Measurements from ENCODE around the gene NPPB. TPM values are rescaled to one million over a fixed set of nuclear protein-coding genes. Genes with fewer than 3 reads are reported as not detected.
"Not testable (repeated sequence)": the region's sequence is repeated elsewhere in the genome, so short reads cannot be mapped to it uniquely, and the experiment has no call there.

NPPB gene
- total and polyA plus RNA-seq, 5 donors from 2014 or later: not detected

- ATAC-seq (ENCODE audit: low read depth in 2 of 2); DNase-seq; H3K4me3 Mint-ChIP-seq; H3K27ac ChIP-seq (ENCODE audit: insufficient read depth, low read length, poor library complexity, severe bottlenecking); H3K9me3 Mint-ChIP-seq; H3K27ac Mint-ChIP-seq; H3K36me3 ChIP-seq (ENCODE audit: control insufficient read depth, insufficient read depth, low read length); H3K9me3 ChIP-seq (ENCODE audit: control insufficient read depth in 2 of 2, low read length in 2 of 2); H3K36me3 Mint-ChIP-seq; H3K4me3 ChIP-seq (ENCODE audit: low read depth, low read length): not testable (repeated sequence)
- Mint-ChIP-seq H3K4me1 (peaks cover 5 to 17% (median 13%) of the 10 kb centered on the region in 4 donors), H3K27me3 (peaks cover 54% of the 10 kb centered on the region)
- Histone ChIP-seq H3K27me3 (ENCODE audit: control insufficient read depth, insufficient read depth, low read length) (peaks cover 12% of the 10 kb centered on the region), H3K4me1 (ENCODE audit: control insufficient read depth, insufficient read depth, low read length, poor library complexity, severe bottlenecking) (peaks cover 10% of the 10 kb centered on the region)
Measured at GRCh38 chr1:11901446-11901845, 42.7 kb upstream of the NPPB start.

GRCh38 chr1:11898831-11899467 lies 40.2 kb upstream of the NPPB start:
- no peak for ATAC-seq (ENCODE audit: low read depth in 2 of 2)
- peaks cover 51% of the 10 kb centered on the region for H3K27me3 Mint-ChIP-seq

DNA sequence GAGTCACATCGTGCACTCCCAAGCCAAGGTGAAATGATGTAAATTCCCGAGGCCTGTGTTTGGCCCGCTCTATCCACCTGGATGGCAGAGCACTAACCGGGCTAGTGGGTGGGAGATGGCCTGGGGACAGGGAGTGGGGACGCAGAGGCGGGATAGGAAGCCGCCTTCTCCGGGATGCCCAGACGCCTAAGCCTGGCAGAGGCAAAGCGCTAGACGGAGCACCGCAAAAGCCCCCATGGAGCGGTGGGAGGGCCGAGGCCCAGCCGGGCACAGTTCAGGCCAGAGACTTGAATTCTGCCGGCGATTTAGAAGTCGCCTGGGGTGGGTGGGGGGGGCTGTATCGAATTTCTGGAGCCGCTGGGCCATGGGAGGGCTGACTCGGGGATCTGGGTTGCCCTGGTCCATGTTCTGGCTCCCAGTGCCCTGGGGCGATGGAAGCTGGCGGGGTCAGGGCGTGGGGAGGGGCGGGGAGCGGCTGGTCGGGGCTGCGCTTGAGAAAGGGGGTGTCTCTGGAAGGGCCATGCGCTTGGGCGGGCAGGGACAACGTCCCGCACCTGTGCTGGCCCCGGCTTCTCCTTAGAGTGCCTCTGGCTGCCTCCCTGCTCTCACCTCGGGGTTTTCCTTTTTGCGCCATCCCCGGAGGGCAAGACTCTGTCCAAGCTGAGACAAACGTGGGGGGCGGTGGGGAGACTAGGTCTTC lies 39.5 kb upstream of the NPPB start:
- no peak overlapping the region for H3K27ac Mint-ChIP-seq
- peaks cover 58% of the 10 kb centered on the region for H3K27me3 Mint-ChIP-seq
- H3K9me3 ChIP-seq (ENCODE audit: control insufficient read depth in 2 of 2, low read length in 2 of 2): no peaks in the 10 kb centered on the region
- ATAC-seq (ENCODE audit: low read depth in 2 of 2) (no peak), DNase-seq (no peak)
- peaks cover 12% of the 10 kb centered on the region for H3K27me3 ChIP-seq (ENCODE audit: control insufficient read depth, insufficient read depth, low read length)
- H3K4me1 ChIP-seq (ENCODE audit: control insufficient read depth, insufficient read depth, low read length, poor library complexity, severe bottlenecking): no peaks in the 10 kb centered on the region
- H3K4me1 Mint-ChIP-seq: peaks cover 0 to 5% (median 4%) of the 10 kb centered on the region in 4 donors
- H3K36me3 Mint-ChIP-seq: no peaks in the 10 kb centered on the region
- no peak overlapping the region for H3K27ac ChIP-seq (ENCODE audit: insufficient read depth, low read length, poor library complexity, severe bottlenecking)
- H3K4me3 Mint-ChIP-seq: no peak overlapping the region
- no peaks in the 10 kb centered on the region for H3K36me3 ChIP-seq (ENCODE audit: control insufficient read depth, insufficient read depth, low read length)
- no peak overlapping the region for H3K4me3 ChIP-seq (ENCODE audit: low read depth, low read length)
- H3K9me3 Mint-ChIP-seq: no peaks in the 10 kb centered on the region

More at GRCh38 chr1:11898831-11899467, 40.2 kb upstream of the NPPB start:
- Histone ChIP-seq H3K27me3 (ENCODE audit: control insufficient read depth, insufficient read depth, low read length) (peaks cover 12% of the 10 kb centered on the region), H3K9me3 (ENCODE audit: control insufficient read depth in 2 of 2, low read length in 2 of 2) (no peaks in the 10 kb centered on the region), H3K27ac (ENCODE audit: insufficient read depth, low read length, poor library complexity, severe bottlenecking) (no peak overlapping the region), H3K4me3 (ENCODE audit: low read depth, low read length) (no peak overlapping the region), H3K36me3 (ENCODE audit: control insufficient read depth, insufficient read depth, low read length) (no peaks in the 10 kb centered on the region), H3K4me1 (ENCODE audit: control insufficient read depth, insufficient read depth, low read length, poor library complexity, severe bottlenecking) (no peaks in the 10 kb centered on the region)
- H3K4me3 Mint-ChIP-seq: no peak overlapping the region
- H3K9me3 Mint-ChIP-seq: no peaks in the 10 kb centered on the region
- DNase-seq: no peak
- H3K4me1 Mint-ChIP-seq: peaks cover 0 to 5% (median 3%) of the 10 kb centered on the region in 4 donors
- no peak overlapping the region for H3K27ac Mint-ChIP-seq
- H3K36me3 Mint-ChIP-seq: no peaks in the 10 kb centered on the region

GRCh38 chr1:11894501-11894900 lies 35.8 kb upstream of the NPPB start:
- not testable (repeated sequence) for H3K36me3 ChIP-seq (ENCODE audit: control insufficient read depth, insufficient read depth, low read length); H3K9me3 Mint-ChIP-seq; H3K36me3 Mint-ChIP-seq; H3K27me3 ChIP-seq (ENCODE audit: control insufficient read depth, insufficient read depth, low read length); H3K4me1 Mint-ChIP-seq; H3K4me1 ChIP-seq (ENCODE audit: control insufficient read depth, insufficient read depth, low read length, poor library complexity, severe bottlenecking); H3K27ac Mint-ChIP-seq; H3K9me3 ChIP-seq (ENCODE audit: control insufficient read depth in 2 of 2, low read length in 2 of 2); ATAC-seq (ENCODE audit: low read depth in 2 of 2); H3K27ac ChIP-seq (ENCODE audit: insufficient read depth, low read length, poor library complexity, severe bottlenecking); DNase-seq; H3K4me3 Mint-ChIP-seq; H3K4me3 ChIP-seq (ENCODE audit: low read depth, low read length)
- H3K27me3 Mint-ChIP-seq: peaks cover 39% of the 10 kb centered on the region

- peaks cover 7% of the 10 kb centered on the region for H3K27me3 ChIP-seq (ENCODE audit: control insufficient read depth, insufficient read depth, low read length)
- H3K4me3 ChIP-seq (ENCODE audit: low read depth, low read length): no peak overlapping the region
- no peak overlapping the region for H3K27ac ChIP-seq (ENCODE audit: insufficient read depth, low read length, poor library complexity, severe bottlenecking)
- no peaks in the 10 kb centered on the region for H3K9me3 ChIP-seq (ENCODE audit: control insufficient read depth in 2 of 2, low read length in 2 of 2)
- ATAC-seq (ENCODE audit: low read depth in 2 of 2) (peak; percentile 75 to 76), DNase-seq (peak; percentile 45 to 58 (median 54))
- H3K36me3 ChIP-seq (ENCODE audit: control insufficient read depth, insufficient read depth, low read length): no peaks in the 10 kb centered on the region
- H3K4me1 ChIP-seq (ENCODE audit: control insufficient read depth, insufficient read depth, low read length, poor library complexity, severe bottlenecking): no peaks in the 10 kb centered on the region
- peaks cover 0 to 5% (median 2%) of the 10 kb centered on the region in 4 donors for H3K4me1 Mint-ChIP-seq
- no peak overlapping the region for H3K27ac Mint-ChIP-seq
- peaks cover 33% of the 10 kb centered on the region for H3K27me3 Mint-ChIP-seq
- no peaks in the 10 kb centered on the region for H3K9me3 Mint-ChIP-seq
- peak overlapping the region in 1 of 4 donors; percentile 8 for H3K4me3 Mint-ChIP-seq
- no peaks in the 10 kb centered on the region for H3K36me3 Mint-ChIP-seq
Measured at GRCh38 chr1:11893907-11894251, 35.1 kb upstream of the NPPB start.

- Histone ChIP-seq H3K36me3 (ENCODE audit: control insufficient read depth, insufficient read depth, low read length) (no peaks in the 10 kb centered on the region), H3K4me1 (ENCODE audit: control insufficient read depth, insufficient read depth, low read length, poor library complexity, severe bottlenecking) (no peaks in the 10 kb centered on the region), H3K4me3 (ENCODE audit: low read depth, low read length) (no peak overlapping the region), H3K9me3 (ENCODE audit: control insufficient read depth in 2 of 2, low read length in 2 of 2) (no peaks in the 10 kb centered on the region), H3K27me3 (ENCODE audit: control insufficient read depth, insufficient read depth, low read length) (no peaks in the 10 kb centered on the region), H3K27ac (ENCODE audit: insufficient read depth, low read length, poor library complexity, severe bottlenecking) (no peak overlapping the region)
- Mint-ChIP-seq H3K4me1 (peaks cover 0 to 3% (median 0%) of the 10 kb centered on the region in 4 donors), H3K4me3 (no peak overlapping the region), H3K27ac (no peak overlapping the region), H3K36me3 (no peaks in the 10 kb centered on the region), H3K9me3 (no peaks in the 10 kb centered on the region), H3K27me3 (peaks cover 14% of the 10 kb centered on the region)
- no peak for ATAC-seq (ENCODE audit: low read depth in 2 of 2)
- no peak for DNase-seq
Measured at GRCh38 chr1:11891433-11892186, 32.9 kb upstream of the NPPB start.

- H3K36me3 Mint-ChIP-seq: no peaks in the 10 kb centered on the region
- H3K27me3 Mint-ChIP-seq: peaks cover 12% of the 10 kb centered on the region
- H3K4me3 ChIP-seq (ENCODE audit: low read depth, low read length): no peak overlapping the region
- H3K9me3 ChIP-seq (ENCODE audit: control insufficient read depth in 2 of 2, low read length in 2 of 2): no peaks in the 10 kb centered on the region
- H3K9me3 Mint-ChIP-seq: no peaks in the 10 kb centered on the region
- ATAC-seq (ENCODE audit: low read depth in 2 of 2): no peak
- no peak overlapping the region for H3K27ac ChIP-seq (ENCODE audit: insufficient read depth, low read length, poor library complexity, severe bottlenecking)
- no peaks in the 10 kb centered on the region for H3K4me1 ChIP-seq (ENCODE audit: control insufficient read depth, insufficient read depth, low read length, poor library complexity, severe bottlenecking)
- H3K4me3 Mint-ChIP-seq: no peak overlapping the region
- no peak overlapping the region for H3K27ac Mint-ChIP-seq
- H3K4me1 Mint-ChIP-seq: peaks cover 0 to under 1% (median 0%) of the 10 kb centered on the region in 4 donors
- DNase-seq: no peak
- no peaks in the 10 kb centered on the region for H3K27me3 ChIP-seq (ENCODE audit: control insufficient read depth, insufficient read depth, low read length)
- H3K36me3 ChIP-seq (ENCODE audit: control insufficient read depth, insufficient read depth, low read length): no peaks in the 10 kb centered on the region
Measured at GRCh38 chr1:11888877-11889208, 30.1 kb upstream of the NPPB start.
